Ovary (tissue), 9 donors: ENCODE measurements around the gene LITAF. TPM values are rescaled to one million over a fixed set of nuclear protein-coding genes. Genes with fewer than 3 reads are reported as not detected.

Source experiments
- DNase-seq, 5 donors: peaks; one replicate each; pipeline ENCODE4 v3.0.0-alpha.2; 2019 to 2020
- H3K27ac ChIP-seq, 2 donors: fragments of 200-600 bp; one replicate each; pipeline versions ENCODE4 v1.5.1 to v1.8.0; 2019 to 2022
- H3K27me3 ChIP-seq: fragments of 200-600 bp; one replicate; pipeline ENCODE4 v1.8.0; 2022
- H3K36me3 ChIP-seq: fragments of 200-600 bp; sonication (generic); one replicate; pipeline ENCODE4 v1.5.1; 2019
- H3K4me1 ChIP-seq: one replicate; pipeline ENCODE4 v1.8.1; 2013; ENCODE audit warnings: mild to moderate bottlenecking, moderate library complexity; ENCODE audit not compliant: insufficient read depth
- H3K4me3 ChIP-seq: fragments of 200-600 bp; sonication (generic); one replicate; pipeline ENCODE4 v1.5.1; 2017
- H3K9me3 ChIP-seq, 2 donors: fragments of 200-600 bp in 1 of 2; sonication (generic) in 1 of 2; one replicate each; pipeline versions ENCODE4 v1.5.1 to v1.8.1; 2013 to 2019; ENCODE audit warnings: mild to moderate bottlenecking in 1 of 2, moderate library complexity in 1 of 2
- EP300 ChIP-seq: sonication (generic); formaldehyde crosslinking; IDR thresholded peaks from one replicate; pipeline ENCODE4 v1.6.1; 2017; ENCODE audit warnings: antibody characterized with exemption
- POLR2A ChIP-seq: fragments of 450-650 bp; IDR thresholded peaks from one replicate; pipeline ENCODE4 v1.6.1; 2017; ENCODE audit warnings: antibody characterized with exemption, mild to moderate bottlenecking, moderate library complexity
- WGBS, 3 donors: extraction: QIAGEN DNeasy Blood & Tissue Kit in 1 of 3; methylation state at CpG; one replicate each; pipeline versions ENCODE4 v1.1.5 to v1.1.7; 2013 to 2017; 5-methylcytosine and 5-hydroxymethylcytosine counted together
- intact Hi-C, 4 donors: fragments of 100-400 bp; cut with DNase I; formaldehyde crosslinking; loops; one replicate each; pipeline versions ENCODE4 v1.11.0 to v1.15.1; 2022 to 2023
- polyA plus RNA-seq, 2 donors: library from polyadenylated mRNA; stranded (reverse); fragments of 200-250 nt in 1 of 2; fragments of 350-450 nt in 1 of 2; fragmentation: Illumina TruSeq in 1 of 2; extraction: RNeasy Lipid Tissue Mini Kit (QIAGEN cat#74804) in 1 of 2; gene quantifications; one replicate each; pipeline ENCODE4 v1.2.3, GENCODE V29; 2013 to 2014
- total RNA-seq, 7 donors: library from RNA; depleted of rRNA in 2 of 7; stranded (reverse); fragments of >200 nt in 2 of 7; fragmentation: NEBNext Ultra II Directional in 3 of 7; extraction: Animal tissue kit (Norgen Biotek cat#: 25700) in 3 of 7; gene quantifications; one replicate each; pipeline versions ENCODE4 v1.1.0 to v1.2.4, GENCODE V29; 2016 to 2023
- TF ChIP-seq, protein P1 (sequence below), 3 donors: fragments of 450-650 bp in 2 of 3; fragments of 200-600 bp in 1 of 3; IDR thresholded peaks; one replicate each; pipeline versions ENCODE4 v1.5.1 to v1.8.0; 2016 to 2022; ENCODE audit warnings: antibody characterized with exemption in 3 of 3, mild to moderate bottlenecking in 1 of 3
- donor health status: DM: no; HTN: no; CAD: no; lungs with moderate emphysema.
- donor health status: DM: no; HTN: no; CAD: no.
- donor health status: Bipolar disorder and iron deficiency.
- donor health status: DM: yes; HTN: yes; CAD: no.
- donor health status: DM: no; HTN: no; CAD: no.
- donor health status: DM: yes; HTN: yes; CAD: no.

LITAF gene
- total and polyA plus RNA-seq, 9 donors = 39.7 to 169 (median 105) TPM

DNA sequence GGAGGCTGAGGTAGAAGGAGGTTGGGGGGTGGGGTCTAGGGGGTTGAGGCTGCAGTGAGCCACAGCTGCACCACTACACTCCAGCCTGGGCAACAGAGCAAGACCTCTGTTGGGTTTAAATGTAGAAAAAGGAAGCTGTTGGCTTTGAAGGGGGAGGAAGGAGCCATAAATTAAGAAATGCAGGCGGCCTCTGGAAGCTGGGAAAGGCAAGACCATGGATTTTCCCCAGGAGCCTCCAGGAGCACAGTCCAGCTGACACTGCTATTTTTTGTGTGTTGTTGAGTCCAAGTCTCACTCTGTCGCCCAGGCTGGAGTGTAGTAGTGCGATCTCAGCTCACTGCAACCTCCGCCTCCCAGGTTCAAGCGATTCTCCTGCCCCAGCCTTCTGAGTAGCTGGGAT is 15.9 kb downstream of the LITAF start:
- Histone ChIP-seq H3K27me3 (no peaks in the 10 kb centered on the region), H3K36me3 (no peaks in the 10 kb centered on the region), H3K9me3 (no peaks in the 10 kb centered on the region), H3K4me3 (no peak overlapping the region), H3K4me1 (peaks cover 4% of the 10 kb centered on the region), H3K27ac (no peak overlapping the region)
- no peak for TF ChIP-seq EP300
- TF ChIP-seq, protein P1, sequence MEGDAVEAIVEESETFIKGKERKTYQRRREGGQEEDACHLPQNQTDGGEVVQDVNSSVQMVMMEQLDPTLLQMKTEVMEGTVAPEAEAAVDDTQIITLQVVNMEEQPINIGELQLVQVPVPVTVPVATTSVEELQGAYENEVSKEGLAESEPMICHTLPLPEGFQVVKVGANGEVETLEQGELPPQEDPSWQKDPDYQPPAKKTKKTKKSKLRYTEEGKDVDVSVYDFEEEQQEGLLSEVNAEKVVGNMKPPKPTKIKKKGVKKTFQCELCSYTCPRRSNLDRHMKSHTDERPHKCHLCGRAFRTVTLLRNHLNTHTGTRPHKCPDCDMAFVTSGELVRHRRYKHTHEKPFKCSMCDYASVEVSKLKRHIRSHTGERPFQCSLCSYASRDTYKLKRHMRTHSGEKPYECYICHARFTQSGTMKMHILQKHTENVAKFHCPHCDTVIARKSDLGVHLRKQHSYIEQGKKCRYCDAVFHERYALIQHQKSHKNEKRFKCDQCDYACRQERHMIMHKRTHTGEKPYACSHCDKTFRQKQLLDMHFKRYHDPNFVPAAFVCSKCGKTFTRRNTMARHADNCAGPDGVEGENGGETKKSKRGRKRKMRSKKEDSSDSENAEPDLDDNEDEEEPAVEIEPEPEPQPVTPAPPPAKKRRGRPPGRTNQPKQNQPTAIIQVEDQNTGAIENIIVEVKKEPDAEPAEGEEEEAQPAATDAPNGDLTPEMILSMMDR (IDR thresholded peaks at IDR 0.05) = no peak
- TF ChIP-seq POLR2A = no peak
- 65 to 89% (median 82%) methylated on average over 5 of the region's 5 CpGs for WGBS, 3 donors
- intact Hi-C loops = loop anchor here in 1 of 4 donors (5.0 kb wide), 1 partner anchor 1544 kb away; no protein-coding TSS in a partner anchor
- DNase-seq = peak in 1 of 5 donors; percentile 0

DNA sequence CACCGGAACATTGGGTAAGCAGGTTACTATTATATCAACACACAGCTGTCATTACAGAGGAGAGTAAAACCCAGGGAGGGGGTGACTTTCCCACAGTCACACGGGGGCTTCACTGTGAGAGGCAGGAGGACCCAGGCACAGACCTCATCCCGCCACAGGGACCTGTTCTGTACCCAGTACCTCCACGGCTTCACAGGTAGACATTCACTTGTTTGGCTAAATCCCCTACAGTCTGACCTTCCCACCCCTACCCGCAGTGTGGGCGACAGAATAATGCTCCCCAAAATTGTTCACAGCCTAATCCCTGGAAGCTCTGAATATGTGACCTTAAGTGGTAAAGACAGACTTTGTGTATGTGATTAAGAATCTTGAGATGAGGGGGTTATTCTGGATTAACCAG is 16.5 kb downstream of the LITAF start:
- no peak overlapping the region for H3K4me3 ChIP-seq
- intact Hi-C loops = loop anchor here in 1 of 4 donors (5.0 kb wide), 1 partner anchor 1543 kb away; no protein-coding TSS in a partner anchor
- WGBS, 3 donors = 93 to 97% (median 95%) methylated on average over 6 of the region's 6 CpGs

DNA sequence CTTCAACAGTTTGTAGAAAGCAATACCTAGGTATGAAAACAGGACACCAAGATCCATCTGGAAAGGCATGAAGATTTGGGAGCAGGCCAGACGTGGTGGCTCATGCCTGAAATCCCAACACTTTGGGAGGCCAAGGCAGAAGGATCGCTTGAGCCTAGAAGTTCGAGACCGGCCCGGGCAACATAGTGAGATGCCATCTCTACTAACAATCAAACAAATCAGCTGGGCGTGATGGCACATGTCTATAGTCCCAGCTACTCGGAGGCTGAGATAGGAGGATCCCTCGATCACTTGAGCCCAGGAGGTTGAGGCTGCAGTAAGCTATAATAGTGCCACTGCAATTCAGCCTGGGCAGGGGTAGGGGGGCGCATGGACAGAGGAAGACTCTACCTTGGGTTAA is 20.3 kb downstream of the LITAF start:
- Histone ChIP-seq H3K4me3 (no peak overlapping the region), H3K27ac (no peak overlapping the region), H3K9me3 (no peaks in the 10 kb centered on the region), H3K36me3 (no peaks in the 10 kb centered on the region), H3K27me3 (no peaks in the 10 kb centered on the region), H3K4me1 (peaks cover 5% of the 10 kb centered on the region)
- TF ChIP-seq POLR2A (no peak), EP300 (no peak)
- TF ChIP-seq, protein P1 (IDR thresholded peaks at IDR 0.05) = no peak
- 94 to 97% (median 95%) methylated on average over 9 of the region's 9 CpGs for WGBS, 3 donors
- no peak for DNase-seq
- intact Hi-C loops = no loop called here

More for the DNA sequence above, 16.5 kb downstream of the LITAF start:
- TF ChIP-seq EP300 (no peak), POLR2A (no peak)
- TF ChIP-seq, protein P1 (IDR thresholded peaks at IDR 0.05) = no peak
- Histone ChIP-seq H3K27ac (no peak overlapping the region), H3K27me3 (no peaks in the 10 kb centered on the region), H3K4me1 (peaks cover 3% of the 10 kb centered on the region), H3K9me3 (no peaks in the 10 kb centered on the region), H3K36me3 (no peaks in the 10 kb centered on the region)
- peak in 1 of 5 donors; percentile 3 for DNase-seq

DNA sequence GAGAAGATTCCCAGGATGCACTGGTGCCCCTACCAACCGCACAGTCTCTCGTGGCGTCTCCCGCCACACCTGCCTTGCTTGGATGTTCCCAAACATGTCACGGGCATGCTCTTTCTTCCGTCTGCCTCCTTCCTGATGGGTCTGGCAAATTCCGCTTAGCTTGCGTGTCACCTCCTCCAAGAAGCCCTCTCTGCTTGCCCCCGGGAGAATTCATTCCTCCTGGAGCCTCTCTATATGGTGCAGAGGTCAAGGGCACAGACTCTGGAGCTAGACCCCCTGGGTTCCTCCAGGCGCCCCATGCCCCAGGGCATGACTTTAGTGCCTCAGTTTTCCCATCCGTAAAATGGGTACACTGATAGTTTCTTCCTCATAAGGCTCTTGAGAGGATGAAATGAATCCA is 21.1 kb downstream of the LITAF start:
- Histone ChIP-seq H3K4me1 (peaks cover 7% of the 10 kb centered on the region), H3K27me3 (no peaks in the 10 kb centered on the region), H3K4me3 (no peak overlapping the region), H3K36me3 (no peaks in the 10 kb centered on the region), H3K9me3 (no peaks in the 10 kb centered on the region), H3K27ac (no peak overlapping the region)
- no peak for DNase-seq
- 93 to 97% (median 94%) methylated on average over 11 of the region's 11 CpGs for WGBS, 3 donors
- intact Hi-C loops = no loop called here
- TF ChIP-seq POLR2A = no peak
- TF ChIP-seq, protein P1 (IDR thresholded peaks at IDR 0.05) = no peak
- TF ChIP-seq EP300 = no peak
